IPS-20b (cell line): Measurements from ENCODE around the gene ADSS2.

ENCODE experiments used
- H3K27ac ChIP-seq: one replicate; pipeline ENCODE4 v1.5.1; 2013; ENCODE audit warnings: low read length
- H3K27me3 ChIP-seq: 2 replicates; pipeline ENCODE4 v1.6.1; 2013; ENCODE audit warnings: mild to moderate bottlenecking, low read length, inconsistent platforms; ENCODE audit not compliant: insufficient read depth
- H3K36me3 ChIP-seq: 2 replicates; pipeline ENCODE4 v1.6.1; 2013; ENCODE audit warnings: low read depth, mild to moderate bottlenecking, inconsistent platforms, low read length, moderate library complexity; ENCODE audit not compliant: insufficient read depth
- H3K4me1 ChIP-seq: 2 replicates; pipeline ENCODE4 v1.6.1; 2013; ENCODE audit warnings: mild to moderate bottlenecking, control low read depth, inconsistent platforms, low read length, moderate library complexity; ENCODE audit not compliant: insufficient read depth
- H3K4me3 ChIP-seq: 2 replicates; pipeline ENCODE4 v1.5.1; 2013; ENCODE audit warnings: mild to moderate bottlenecking, low read length, inconsistent platforms
- H3K9ac ChIP-seq: 2 replicates; pipeline ENCODE4 v1.6.1; 2013; ENCODE audit warnings: low read depth, mild to moderate bottlenecking, inconsistent platforms, low read length, moderate library complexity
- H3K9me3 ChIP-seq: 2 replicates; pipeline ENCODE4 v1.6.1; 2013; ENCODE audit warnings: mild to moderate bottlenecking, low read depth, low read length, inconsistent platforms; ENCODE audit not compliant: insufficient read depth

Gene ADSS2

DNA sequence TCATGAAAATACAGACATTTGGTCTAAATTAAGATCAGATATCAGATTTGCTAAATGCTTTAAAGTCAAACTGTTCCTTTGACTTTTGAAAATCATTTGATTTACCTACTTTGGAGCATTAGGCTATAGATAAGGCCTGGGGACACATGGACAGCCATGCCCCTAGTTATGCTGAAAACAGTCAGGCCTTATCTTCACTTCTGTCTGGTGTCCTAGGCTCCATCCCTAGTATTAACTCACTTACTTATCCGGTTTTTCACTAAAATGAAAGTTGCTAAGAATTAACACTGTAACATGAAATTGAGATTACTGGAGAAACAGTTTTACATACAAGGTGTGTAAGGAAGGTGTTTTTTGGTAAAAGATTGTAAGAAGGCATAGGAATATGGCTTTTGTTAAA lies 4.9 kb upstream of the ADSS2 start:
- H3K9me3 ChIP-seq: peaks cover 11% of the 10 kb centered on the region
- no peaks in the 10 kb centered on the region for H3K36me3 ChIP-seq
- no peak overlapping the region for H3K9ac ChIP-seq
- peaks cover 18% of the 10 kb centered on the region for H3K4me1 ChIP-seq
- H3K27me3 ChIP-seq: no peaks in the 10 kb centered on the region
- H3K27ac ChIP-seq: no peak overlapping the region
- H3K4me3 ChIP-seq: no peak overlapping the region

DNA sequence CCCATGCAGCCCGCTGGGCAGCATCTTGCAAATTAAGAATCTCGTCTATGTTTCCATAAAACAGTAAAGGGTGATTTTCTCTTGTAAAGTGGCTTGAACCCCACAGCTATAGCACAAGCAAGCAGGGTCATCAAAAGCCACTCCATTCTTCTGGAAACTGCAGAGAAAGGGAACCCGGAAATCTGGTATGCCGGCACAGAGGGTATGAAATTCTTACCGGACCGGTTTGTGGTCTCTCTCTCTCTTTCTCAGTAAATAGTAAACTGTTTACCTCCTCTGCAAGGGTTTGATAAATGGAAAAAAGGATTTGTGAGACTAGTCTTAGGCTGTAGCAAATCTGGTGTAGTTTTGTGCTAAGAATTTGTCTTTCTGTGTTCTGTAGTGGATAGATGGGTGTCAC lies 2.7 kb upstream of the ADSS2 start:
- H3K27me3 ChIP-seq: no peaks in the 10 kb centered on the region
- no peak overlapping the region; the same call in 1 of the 2 replicates for H3K9ac ChIP-seq
- H3K4me1 ChIP-seq: peaks cover 27% of the 10 kb centered on the region; the same call in 1 of the 2 replicates
- H3K9me3 ChIP-seq: peaks cover 11% of the 10 kb centered on the region
- 0 out of 2 replicates have a peak overlapping the region, but pooled peaks have one; percentile 8 for H3K4me3 ChIP-seq
- 0 out of 2 replicates have a peak, but pooled peaks cover under 1% of the 10 kb centered on the region for H3K36me3 ChIP-seq
- no peak overlapping the region for H3K27ac ChIP-seq

DNA sequence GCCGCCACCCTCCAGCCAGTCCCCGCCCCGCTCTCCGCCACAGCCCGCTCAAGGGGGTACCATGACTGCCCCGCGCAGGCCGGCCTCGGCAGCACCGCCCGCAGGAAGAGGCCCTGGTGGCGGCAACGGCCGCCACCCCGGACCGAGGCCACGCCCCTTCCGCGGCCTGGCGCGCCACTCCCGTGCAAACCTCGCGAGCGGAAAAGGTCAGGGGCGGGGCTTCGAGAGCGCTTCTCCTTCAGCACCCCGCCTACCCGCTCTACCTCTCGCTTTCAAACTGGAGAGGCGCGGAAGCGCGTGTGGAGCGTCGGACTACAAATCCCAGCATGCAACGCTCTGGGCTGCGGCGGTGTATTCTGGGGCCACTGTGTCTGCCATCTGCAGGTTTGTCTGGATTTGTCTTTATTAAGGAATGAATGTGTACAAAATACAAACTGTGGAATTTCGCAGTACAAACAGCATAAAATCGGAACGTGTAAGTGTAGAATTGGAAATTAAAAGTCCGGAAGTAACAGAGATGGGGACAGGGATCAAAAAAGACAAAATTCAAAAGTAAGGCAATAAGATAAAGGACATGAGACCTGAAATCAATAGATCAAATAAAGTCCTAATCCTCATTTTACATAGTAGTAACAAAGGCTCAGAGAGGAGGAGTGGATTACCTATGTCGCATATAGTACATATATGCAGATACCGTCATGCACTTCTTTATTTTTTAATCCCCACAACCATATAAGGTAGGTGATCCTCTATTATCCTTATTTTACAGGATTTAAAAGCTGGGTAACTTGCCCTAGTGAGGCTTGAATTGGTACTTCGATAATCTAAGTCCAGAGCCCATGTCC lies 464 bp upstream of the ADSS2 start:
- H3K36me3 ChIP-seq: 0 out of 2 replicates have a peak, but pooled peaks cover 7% of the 10 kb centered on the region
- no peaks in the 10 kb centered on the region for H3K27me3 ChIP-seq
- H3K9ac ChIP-seq: peak overlapping the region; percentile 41; the same call in 1 of the 2 replicates
- no peaks in the 10 kb centered on the region for H3K9me3 ChIP-seq
- H3K27ac ChIP-seq: peak overlapping the region; percentile 20
- H3K4me3 ChIP-seq: peak overlapping the region; percentile 73
- peaks cover 47% of the 10 kb centered on the region for H3K4me1 ChIP-seq

DNA sequence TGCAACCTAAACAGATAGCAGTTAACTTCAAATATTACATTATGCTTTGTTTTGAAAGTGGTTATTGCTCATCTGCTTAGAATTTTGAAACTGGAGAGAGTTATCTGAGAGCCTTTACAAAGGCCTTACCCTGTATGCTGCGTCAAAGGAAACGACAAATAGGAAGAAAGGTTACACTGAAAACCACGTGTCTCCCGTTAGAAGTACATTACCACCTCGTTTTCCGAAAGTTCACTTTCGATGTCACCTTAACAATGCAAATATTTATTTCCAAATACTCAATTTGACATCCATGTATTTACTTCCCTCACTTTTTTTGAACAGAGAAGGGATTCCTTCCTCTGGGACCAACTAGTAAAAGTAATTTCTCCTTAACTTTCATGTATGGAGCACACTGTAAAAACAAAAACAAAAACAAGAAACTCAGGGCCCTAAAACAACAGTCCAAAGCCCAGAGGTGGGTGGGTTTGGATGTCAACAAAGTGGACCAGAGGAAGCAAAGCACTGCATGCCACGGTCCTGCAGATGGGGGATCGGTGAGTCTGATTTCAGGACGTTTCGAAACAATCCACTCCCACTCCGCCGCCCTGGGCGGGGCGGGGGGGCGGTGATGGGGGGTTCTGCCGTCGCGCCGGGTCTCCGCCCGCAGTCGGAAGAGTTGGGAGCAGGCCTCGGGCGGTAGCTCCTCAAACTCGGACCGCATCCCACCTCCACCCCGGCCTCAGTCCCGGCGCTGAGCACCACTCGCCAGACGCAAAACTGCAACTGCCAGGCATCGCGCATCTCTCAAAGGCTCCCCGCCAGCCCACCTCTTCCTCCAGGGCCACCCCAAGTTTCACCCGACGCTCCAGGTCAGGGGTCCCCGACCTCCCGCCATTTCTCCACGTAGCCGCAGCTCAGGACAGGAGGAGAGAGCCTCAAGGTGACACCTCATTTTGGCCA lies 841 bp downstream of the ADSS2 start:
- 0 out of 2 replicates have a peak, but pooled peaks cover 7% of the 10 kb centered on the region for H3K36me3 ChIP-seq
- peaks cover 56% of the 10 kb centered on the region for H3K4me1 ChIP-seq
- peak overlapping the region; percentile 73 for H3K4me3 ChIP-seq
- H3K9ac ChIP-seq: peak overlapping the region; percentile 86; the same call in 1 of the 2 replicates
- no peaks in the 10 kb centered on the region for H3K9me3 ChIP-seq
- no peaks in the 10 kb centered on the region for H3K27me3 ChIP-seq
- H3K27ac ChIP-seq: peak overlapping the region; percentile 86

DNA sequence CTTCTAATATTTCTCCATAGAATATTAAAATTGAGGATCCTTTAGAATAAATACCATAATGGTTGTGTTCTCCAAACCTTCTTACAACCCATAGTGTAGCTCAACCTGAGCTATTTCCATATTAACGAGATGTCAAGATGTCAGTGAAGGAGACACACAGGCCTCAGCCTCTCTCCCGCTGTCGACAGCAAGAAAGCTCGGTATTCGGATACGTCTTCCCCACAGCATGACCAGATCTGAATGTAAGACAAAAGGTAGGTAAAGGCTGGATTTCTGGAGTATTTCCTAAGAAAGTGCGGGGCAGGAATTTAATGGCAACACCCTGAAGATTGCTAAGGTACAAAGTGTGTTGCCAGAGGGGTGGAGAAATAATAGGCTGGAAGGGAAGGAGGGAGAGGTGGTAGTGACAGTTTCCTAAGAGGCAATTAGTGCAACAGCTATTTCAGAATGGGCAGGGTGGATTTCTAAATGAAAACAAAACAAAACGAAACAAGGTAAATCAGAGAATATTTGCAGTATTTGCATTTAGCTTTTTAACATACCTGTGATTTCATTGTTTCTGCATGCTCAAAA lies 1.7 kb downstream of the ADSS2 start:
- H3K9ac ChIP-seq: peak overlapping the region; percentile 86; the same call in 1 of the 2 replicates
- 0 out of 2 replicates have a peak, but pooled peaks cover 7% of the 10 kb centered on the region for H3K36me3 ChIP-seq
- peak overlapping the region; percentile 73 for H3K4me3 ChIP-seq
- H3K27ac ChIP-seq: no peak overlapping the region
- H3K9me3 ChIP-seq: no peaks in the 10 kb centered on the region
- peaks cover 54% of the 10 kb centered on the region for H3K4me1 ChIP-seq
- H3K27me3 ChIP-seq: no peaks in the 10 kb centered on the region

DNA sequence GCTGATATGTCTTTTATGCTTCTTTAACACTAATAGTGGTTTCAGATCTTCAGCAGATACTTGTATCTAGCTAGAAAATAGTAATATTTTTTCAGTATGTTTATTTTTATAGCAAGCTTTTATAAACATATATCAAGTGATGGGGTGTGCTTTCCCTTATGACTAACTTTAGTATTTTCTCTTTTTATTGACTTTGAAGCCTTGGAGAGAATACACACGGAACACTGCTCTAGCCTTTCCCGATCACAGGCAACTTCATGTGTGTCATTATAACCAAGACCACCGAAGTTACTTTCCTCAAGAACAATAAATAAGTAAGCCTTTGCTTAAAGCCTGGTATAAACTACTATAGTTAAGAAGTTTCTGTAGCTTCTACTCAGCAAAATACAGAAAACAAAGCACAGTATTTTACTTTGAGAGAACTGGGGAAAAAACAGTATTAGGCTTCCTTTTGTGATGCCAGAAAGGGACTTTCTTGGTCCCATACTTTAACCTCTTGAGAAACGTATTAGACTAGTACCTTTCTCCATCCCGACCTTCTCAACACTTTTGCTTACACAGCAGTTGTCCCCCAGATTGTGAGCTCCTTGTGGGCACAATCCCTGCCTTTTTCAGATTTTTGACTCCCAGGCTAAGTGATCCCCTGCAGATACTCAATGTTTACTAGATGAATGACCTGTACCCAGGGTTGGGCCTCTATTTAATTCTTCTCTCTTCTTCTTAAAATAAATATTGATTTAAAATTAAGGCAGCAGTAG lies 3.3 kb downstream of the ADSS2 start:
- Histone ChIP-seq H3K4me3 (peak overlapping the region; percentile 73), H3K27ac (no peak overlapping the region), H3K9me3 (no peaks in the 10 kb centered on the region), H3K27me3 (no peaks in the 10 kb centered on the region), H3K4me1 (peaks cover 47% of the 10 kb centered on the region), H3K9ac (peak overlapping the region; percentile 29), H3K36me3 (0 out of 2 replicates have a peak, but pooled peaks cover 7% of the 10 kb centered on the region)

DNA sequence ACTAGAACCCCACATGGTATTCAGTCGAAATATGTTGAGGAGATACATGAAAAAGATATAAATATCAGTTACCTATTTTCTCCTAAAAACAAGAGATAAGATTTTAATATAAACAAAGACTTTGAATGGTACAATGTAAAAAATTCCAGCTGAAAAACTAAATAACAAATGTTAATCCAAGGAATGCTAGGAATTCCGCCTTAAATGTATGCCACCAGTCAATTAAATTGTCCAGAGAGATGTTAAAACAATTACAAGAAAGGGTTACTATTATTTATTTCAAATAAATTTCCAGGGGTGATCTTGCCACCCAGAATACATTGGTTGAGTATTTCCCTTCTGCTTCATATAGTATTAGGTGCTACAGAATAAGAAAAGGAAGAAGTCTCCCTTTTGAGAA lies 4.2 kb downstream of the ADSS2 start:
- Histone ChIP-seq H3K36me3 (0 out of 2 replicates have a peak, but pooled peaks cover 7% of the 10 kb centered on the region), H3K4me3 (peak overlapping the region; percentile 25), H3K4me1 (peaks cover 47% of the 10 kb centered on the region), H3K27me3 (no peaks in the 10 kb centered on the region), H3K27ac (peak overlapping the region; percentile 7), H3K9ac (no peak overlapping the region), H3K9me3 (no peaks in the 10 kb centered on the region)

DNA sequence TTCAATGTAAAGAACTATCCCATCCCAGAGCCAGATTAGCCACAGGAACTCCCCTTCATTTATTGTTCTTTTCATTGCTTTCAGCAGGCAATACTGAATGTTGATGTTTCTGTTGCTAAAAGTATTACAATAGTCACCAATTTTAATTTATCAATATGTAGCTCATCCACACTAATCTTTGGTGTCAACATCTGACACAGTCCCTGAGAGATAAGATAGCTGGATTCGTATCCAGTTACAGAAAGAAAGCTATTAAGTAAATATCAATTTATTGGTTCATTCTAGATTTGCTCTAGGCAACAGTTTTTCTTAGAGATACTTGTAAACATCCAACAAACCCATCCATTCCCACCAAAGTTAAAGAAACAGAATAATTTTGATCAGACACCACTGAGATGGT lies 4.7 kb downstream of the ADSS2 start:
- H3K9ac ChIP-seq: no peak overlapping the region
- 0 out of 2 replicates have a peak, but pooled peaks cover 7% of the 10 kb centered on the region for H3K36me3 ChIP-seq
- H3K4me3 ChIP-seq: no peak overlapping the region
- H3K27me3 ChIP-seq: no peaks in the 10 kb centered on the region
- H3K9me3 ChIP-seq: no peaks in the 10 kb centered on the region
- H3K27ac ChIP-seq: peak overlapping the region; percentile 7
- peaks cover 47% of the 10 kb centered on the region for H3K4me1 ChIP-seq

DNA sequence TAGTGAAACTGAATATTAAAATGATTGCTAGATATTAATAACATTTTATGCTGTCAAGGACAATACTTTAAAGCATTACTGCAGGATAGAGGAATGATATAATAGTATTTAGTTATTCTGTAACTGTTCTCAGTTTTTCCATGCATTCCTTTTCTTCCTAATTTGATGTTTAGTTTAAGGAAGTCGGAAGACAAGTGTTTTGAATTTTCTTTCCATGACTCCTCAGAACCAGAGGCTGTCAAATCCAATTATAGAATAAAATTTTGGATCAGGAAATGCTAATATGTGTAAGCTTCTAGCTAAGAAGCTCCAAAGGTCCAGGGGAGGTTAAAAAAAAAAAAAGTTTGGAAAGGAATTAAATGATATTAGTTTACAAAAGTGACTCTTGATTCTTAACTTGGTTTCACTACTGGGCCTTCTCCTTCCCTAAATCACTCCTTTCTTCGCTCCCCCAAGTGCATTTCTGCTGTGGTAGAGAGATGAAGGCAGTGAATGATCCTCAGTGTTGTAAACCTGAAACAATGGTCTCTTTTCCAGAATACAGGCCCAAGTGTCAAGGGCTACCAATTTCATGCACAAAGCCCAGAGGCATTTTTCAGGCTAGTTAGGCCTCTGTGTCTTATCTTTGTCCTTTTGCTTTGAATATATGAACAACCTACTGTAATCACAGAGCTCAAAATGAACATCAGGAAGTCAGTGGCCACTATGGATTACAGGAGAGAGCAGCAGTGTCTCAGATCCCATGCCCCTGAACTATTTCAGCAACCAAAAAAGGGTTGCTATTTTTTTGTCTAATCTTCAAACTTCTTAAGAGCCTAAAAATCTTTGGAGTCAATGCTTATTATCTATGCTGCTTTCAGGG lies 6.2 kb downstream of the ADSS2 start:
- H3K27ac ChIP-seq: no peak overlapping the region
- H3K4me3 ChIP-seq: no peak overlapping the region
- H3K4me1 ChIP-seq: peaks cover 49% of the 10 kb centered on the region
- H3K27me3 ChIP-seq: no peaks in the 10 kb centered on the region
- H3K9me3 ChIP-seq: no peaks in the 10 kb centered on the region
- 0 out of 2 replicates have a peak, but pooled peaks cover 7% of the 10 kb centered on the region for H3K36me3 ChIP-seq
- no peak overlapping the region; the same call in 1 of the 2 replicates for H3K9ac ChIP-seq

DNA sequence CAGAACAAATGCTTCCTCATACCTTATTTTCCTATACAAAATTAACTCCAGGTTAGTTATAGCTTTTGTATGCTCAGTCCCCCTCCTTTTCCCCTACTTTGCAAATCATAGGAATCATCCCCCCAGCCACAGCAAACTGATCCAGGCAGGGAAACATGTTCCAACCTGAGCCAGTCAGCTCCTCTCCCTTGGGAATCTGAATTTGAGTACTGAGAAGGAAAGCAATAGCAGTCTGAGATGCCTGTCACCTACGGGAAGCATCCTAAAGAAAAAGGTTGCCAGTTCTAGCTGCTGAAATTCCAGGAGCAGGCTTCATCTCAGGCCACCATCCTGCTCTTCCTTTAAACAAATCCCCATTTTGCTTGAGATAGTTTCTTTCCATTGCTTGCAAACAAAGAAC lies 6.9 kb downstream of the ADSS2 start:
- H3K4me3 ChIP-seq: no peak overlapping the region
- H3K36me3 ChIP-seq: 0 out of 2 replicates have a peak, but pooled peaks cover 7% of the 10 kb centered on the region
- no peaks in the 10 kb centered on the region for H3K27me3 ChIP-seq
- no peak overlapping the region for H3K27ac ChIP-seq
- H3K9ac ChIP-seq: no peak overlapping the region
- H3K4me1 ChIP-seq: peaks cover 51% of the 10 kb centered on the region
- H3K9me3 ChIP-seq: no peaks in the 10 kb centered on the region
